Smooth muscle cell of the coronary artery (primary cell): ENCODE results near the gene CACNA2D4. TPM values are rescaled to one million over a fixed set of nuclear protein-coding genes. Genes with fewer than 3 reads are reported as not detected.

Experiments used
- total RNA-seq: library from RNA; depleted of rRNA; stranded (reverse); fragments of >200 nt; gene quantifications from 2 replicates; pipeline ENCODE4 v1.2.3, GENCODE V29; 2014; ENCODE audit warnings: low replicate concordance

Gene CACNA2D4, protein sequence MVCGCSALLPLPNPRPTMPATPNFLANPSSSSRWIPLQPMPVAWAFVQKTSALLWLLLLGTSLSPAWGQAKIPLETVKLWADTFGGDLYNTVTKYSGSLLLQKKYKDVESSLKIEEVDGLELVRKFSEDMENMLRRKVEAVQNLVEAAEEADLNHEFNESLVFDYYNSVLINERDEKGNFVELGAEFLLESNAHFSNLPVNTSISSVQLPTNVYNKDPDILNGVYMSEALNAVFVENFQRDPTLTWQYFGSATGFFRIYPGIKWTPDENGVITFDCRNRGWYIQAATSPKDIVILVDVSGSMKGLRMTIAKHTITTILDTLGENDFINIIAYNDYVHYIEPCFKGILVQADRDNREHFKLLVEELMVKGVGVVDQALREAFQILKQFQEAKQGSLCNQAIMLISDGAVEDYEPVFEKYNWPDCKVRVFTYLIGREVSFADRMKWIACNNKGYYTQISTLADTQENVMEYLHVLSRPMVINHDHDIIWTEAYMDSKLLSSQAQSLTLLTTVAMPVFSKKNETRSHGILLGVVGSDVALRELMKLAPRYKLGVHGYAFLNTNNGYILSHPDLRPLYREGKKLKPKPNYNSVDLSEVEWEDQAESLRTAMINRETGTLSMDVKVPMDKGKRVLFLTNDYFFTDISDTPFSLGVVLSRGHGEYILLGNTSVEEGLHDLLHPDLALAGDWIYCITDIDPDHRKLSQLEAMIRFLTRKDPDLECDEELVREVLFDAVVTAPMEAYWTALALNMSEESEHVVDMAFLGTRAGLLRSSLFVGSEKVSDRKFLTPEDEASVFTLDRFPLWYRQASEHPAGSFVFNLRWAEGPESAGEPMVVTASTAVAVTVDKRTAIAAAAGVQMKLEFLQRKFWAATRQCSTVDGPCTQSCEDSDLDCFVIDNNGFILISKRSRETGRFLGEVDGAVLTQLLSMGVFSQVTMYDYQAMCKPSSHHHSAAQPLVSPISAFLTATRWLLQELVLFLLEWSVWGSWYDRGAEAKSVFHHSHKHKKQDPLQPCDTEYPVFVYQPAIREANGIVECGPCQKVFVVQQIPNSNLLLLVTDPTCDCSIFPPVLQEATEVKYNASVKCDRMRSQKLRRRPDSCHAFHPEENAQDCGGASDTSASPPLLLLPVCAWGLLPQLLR
- total RNA-seq, result 0.47 TPM in 1 of 2 replicates, not detected in the other

DNA sequence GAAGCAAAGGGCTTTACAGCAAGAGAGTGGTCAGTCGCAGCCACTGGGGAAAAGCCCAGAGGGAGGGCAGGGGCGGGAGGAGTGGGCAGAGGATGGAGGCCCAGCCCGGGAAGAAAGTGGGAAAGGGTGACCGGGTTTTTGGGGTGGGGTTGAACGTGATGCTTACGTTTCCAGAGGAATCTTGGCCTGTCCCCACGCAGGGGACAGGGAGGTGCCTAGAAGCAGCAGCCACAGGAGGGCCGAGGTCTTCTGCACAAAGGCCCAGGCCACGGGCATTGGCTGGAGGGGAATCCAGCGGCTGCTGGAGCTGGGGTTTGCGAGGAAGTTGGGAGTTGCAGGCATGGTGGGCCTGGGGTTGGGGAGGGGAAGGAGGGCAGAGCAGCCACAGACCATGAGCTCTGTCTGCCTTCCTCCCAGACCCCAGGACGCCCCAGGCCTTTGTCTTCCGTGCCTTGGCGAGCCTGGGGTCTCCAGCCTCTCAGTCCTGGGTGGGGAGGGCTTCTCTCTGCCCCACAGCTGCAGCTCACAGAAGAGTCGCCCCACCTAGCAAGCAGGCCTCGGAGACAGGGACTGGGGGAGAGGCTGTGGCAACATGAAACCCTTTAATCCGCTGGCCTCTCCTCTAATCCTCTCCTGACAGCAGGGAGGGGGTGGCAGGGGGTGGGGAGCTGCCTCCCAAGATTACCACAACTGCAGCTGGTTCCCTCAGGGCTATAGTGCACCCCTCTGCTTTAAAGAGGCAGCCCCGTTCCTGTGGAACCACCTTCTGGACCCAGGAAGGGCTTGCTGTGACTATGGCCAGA, at the start of gene CACNA2D4:
Gene CACNA2D4 (minus strand): TSS at position 572 of the 803 bp plus-strand sequence. CDS start 179 bp downstream, at position 393.

DNA sequence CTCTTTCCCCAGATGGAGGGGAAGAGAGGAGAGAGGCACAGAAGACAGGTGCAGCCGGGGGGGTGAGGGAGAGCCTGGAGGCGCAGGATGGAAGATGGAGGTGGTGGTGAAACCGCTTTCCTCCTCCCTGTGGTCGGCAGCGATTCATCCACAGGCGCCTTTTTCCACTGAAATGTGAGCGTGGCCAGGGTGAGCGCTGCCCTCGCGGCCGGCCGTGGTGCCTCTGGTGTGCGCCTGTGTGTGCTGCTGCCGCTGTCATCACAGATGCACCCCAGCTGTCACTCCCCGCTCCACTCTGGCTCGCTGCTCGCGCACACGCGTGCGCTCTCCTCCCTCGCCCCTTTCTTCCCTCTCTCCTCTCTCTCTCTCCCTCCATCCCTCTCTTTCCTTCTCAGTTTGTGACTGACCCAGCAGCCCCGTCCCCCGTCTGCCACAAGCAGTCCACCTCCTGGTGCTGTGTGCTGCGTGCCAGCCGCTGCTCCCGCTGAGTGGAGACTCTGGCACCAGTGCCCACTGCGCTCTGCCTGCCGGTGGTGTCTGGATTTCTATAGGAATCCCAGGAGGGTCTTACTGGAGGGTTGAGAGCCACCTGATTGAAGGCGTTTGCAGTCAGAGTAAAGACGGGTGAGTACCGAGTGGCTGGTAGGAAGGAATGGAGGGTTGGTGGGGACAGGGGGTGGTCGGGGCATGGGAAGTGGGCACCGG, 98.1 kb downstream of the CACNA2D4 start, which contains the start of gene LRTM2:
Gene LRTM2 (plus strand): TSS at position 375 of the 705 bp plus-strand sequence. CDS start 7,584 bp downstream, outside the sequence.

Other genes with a start within 250 kb of the CACNA2D4 start
- gene ADIPOR2, start 227.6 kb downstream of the CACNA2D4 start, total RNA-seq, result 26.9 and 32.4 TPM in 2 replicates
- gene LRTM2, start 98.1 kb downstream of the CACNA2D4 start, total RNA-seq, result not detected in 2 replicates
- 5.2 and 5.6 TPM in 2 replicates for gene DCP1B, start 85.8 kb upstream of the CACNA2D4 start, total RNA-seq
- 1.7 and 7.4 TPM in 2 replicates for gene CACNA1C, start 134.3 kb upstream of the CACNA2D4 start, total RNA-seq